WTC11 (cell line): Measurements from ENCODE around the gene LTBP1.

Source experiments
- CTCF ChIP-seq: fragments of 200-600 bp; IDR thresholded peaks from 2 replicates; pipeline ENCODE4 v1.8.0; 2022; ENCODE audit warnings: antibody characterized with exemption
- MAX ChIP-seq: sonication (generic); formaldehyde crosslinking; IDR thresholded peaks from 2 replicates; pipeline ENCODE4 v1.8.0; 2022; ENCODE audit warnings: mild to moderate bottlenecking, missing genetic modification reagents
- SP1 ChIP-seq: sonication (generic); formaldehyde crosslinking; conservative IDR thresholded peaks from 2 replicates; pipeline ENCODE4 v1.8.1; 2022; ENCODE audit warnings: missing genetic modification reagents
- ZNF121 ChIP-seq: sonication (generic); formaldehyde crosslinking; IDR thresholded peaks from 2 replicates; pipeline ENCODE4 v1.8.0; 2023; ENCODE audit warnings: missing genetic modification reagents
- ZNF232 ChIP-seq: sonication (generic); formaldehyde crosslinking; IDR thresholded peaks from 2 replicates; pipeline ENCODE4 v1.8.0; 2022; ENCODE audit warnings: mild to moderate bottlenecking, missing genetic modification reagents

DNA sequence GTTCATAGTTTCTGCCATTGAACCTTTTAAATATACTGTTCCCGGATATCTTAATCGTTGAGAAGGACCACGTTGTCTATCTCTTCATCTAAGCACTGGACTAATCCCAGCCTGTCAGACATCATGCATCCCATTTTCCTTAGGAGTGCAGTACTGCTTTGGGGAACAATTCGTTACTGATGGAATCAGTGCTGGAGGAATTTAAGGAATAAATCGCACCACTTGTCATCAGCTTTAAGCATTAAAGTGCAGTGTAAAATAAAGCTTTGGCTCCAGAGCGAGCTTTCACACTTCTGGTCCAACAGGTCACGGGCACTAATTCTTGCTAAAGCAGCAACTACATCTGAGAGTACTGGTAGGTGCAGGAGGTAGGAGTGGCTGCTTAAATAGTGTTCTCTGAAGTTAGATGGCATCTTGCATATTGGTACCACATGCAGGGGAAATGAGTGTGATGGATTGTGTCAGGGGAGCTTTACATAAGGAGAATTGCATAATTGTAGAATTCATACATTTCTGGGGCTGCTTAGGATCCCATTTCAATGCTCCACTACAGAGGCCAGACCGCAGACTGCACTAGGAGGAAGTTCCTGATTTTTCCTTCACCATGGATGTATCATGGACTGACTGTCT lies 424.0 kb downstream of the LTBP1 start:
- TF ChIP-seq CTCF (no peak), SP1 (CRISPR knock-in tag) (no peak), MAX (no peak), ZNF121 (no peak), ZNF232 (no peak)
